ENCODE measurements around the gene STAB2.

STAB2 gene

DNA sequence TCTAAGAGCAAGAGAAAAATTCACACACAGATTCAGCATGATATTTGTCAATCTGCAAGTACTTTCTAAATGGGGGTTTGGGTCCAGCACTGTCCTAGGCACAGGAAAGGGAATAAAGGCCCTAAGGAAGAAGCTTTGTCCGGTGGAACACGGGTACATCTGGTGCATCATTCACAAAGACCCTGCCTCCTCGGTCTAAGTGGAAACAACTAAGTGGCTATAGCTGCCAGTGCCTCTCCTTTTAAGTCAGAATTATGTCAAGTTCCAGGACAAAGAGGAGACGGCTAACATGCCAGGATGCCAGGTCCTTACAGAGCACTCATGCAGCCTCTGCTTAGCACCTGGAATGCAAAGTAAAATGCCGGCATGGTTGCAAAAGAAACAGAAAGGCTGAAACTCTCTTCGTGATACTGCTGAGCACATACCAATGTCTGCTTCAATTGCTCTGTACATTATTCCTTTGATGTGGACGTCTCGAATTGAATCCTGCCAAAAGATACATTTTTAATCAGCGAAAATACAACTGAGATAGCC is 206.5 kb downstream of the STAB2 start:
- no peak overlapping the region for H3K4me3 ChIP-seq (ENCODE audit: low read depth, low read length)
- POLR2A ChIA-PET, result no interaction called here
- TF ChIP-seq CTCF (IDR thresholded peaks at IDR 0.05; ENCODE audit: insufficient read depth, low read length, missing control alignments), result no peak
- no peak for DNase-seq (ENCODE audit: low read depth, low spot score)
- CTCF ChIA-PET, result no interaction called here

DNA sequence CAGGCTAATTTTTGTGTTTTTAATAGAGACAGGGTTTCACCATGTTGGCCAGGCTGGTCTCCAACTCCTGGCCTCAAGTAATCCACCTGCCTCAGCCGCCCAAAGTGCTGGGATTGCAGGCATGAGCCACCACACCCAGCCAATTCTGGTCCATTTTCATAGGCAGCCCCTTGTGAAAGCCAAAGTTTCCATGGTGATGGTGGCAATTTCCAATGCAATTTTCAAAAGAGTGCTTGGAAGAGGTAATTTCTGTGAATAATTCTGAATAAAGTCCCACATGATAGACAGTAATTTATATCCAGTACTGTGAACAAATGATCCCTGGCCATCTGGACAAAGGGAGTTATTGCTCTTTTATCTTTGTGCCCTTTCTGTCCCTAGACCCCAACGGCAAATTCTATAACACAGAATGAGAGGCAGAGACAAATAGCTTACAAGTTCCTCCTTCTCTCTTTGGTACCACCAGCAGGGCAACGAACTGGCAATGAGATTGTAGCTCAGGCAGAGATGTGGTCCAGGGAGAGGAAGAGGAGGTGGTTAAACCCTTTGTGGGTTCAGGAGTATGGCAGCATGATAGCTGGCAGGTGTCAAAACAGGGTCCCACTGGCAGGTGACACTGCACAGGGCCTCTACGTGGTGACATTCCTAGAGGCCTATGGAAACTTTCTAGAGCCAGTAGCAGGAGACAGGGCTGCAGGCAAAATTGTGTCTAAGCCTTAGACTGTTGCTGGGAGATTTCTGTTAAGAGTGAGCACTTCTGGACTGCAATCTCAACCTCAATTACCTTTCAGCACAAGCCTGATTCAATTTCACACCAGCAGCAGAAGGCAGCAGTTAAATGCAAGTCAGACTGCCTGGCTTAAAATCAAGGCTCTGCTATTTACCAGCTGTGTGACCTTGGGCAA is 207.5 kb downstream of the STAB2 start:
- ChIA-PET POLR2A (no interaction called here), CTCF (no interaction called here)
- no peak overlapping the region for H3K4me3 ChIP-seq (ENCODE audit: low read depth, low read length)
- no peak for DNase-seq (ENCODE audit: low read depth, low spot score)
- no peak for TF ChIP-seq CTCF (IDR thresholded peaks at IDR 0.05; ENCODE audit: insufficient read depth, low read length, missing control alignments)

- POLR2A ChIA-PET, result no interaction called here
- DNase-seq (ENCODE audit: low read depth, low spot score), result no peak
- CTCF ChIA-PET, result no interaction called here
- no peak for TF ChIP-seq CTCF (IDR thresholded peaks at IDR 0.05; ENCODE audit: insufficient read depth, low read length, missing control alignments)
- no peak overlapping the region for H3K4me3 ChIP-seq (ENCODE audit: low read depth, low read length)
These were observed 211.5 kb downstream of the STAB2 start for GRCh38 chr12:103798586-103798985.

- ChIA-PET POLR2A (no interaction called here), CTCF (no interaction called here)
- TF ChIP-seq CTCF (IDR thresholded peaks at IDR 0.05; ENCODE audit: insufficient read depth, low read length, missing control alignments), result no peak
- no peak overlapping the region for H3K4me3 ChIP-seq (ENCODE audit: low read depth, low read length)
- DNase-seq (ENCODE audit: low read depth, low spot score), result no peak
These were observed 212.4 kb downstream of the STAB2 start for GRCh38 chr12:103799504-103799856.

- H3K4me3 ChIP-seq (ENCODE audit: low read depth, low read length), result no peak overlapping the region
- TF ChIP-seq CTCF (IDR thresholded peaks at IDR 0.05; ENCODE audit: insufficient read depth, low read length, missing control alignments), result no peak
- CTCF ChIA-PET, result interaction anchor here (0.8 to 1.0 kb wide), 2 partner anchors 14 to 30 kb away, joined by 4 read pairs; no protein-coding TSS in a partner anchor
- DNase-seq (ENCODE audit: low read depth, low spot score), result no peak
- POLR2A ChIA-PET, result no interaction called here
These were observed 213.0 kb downstream of the STAB2 start for GRCh38 chr12:103799857-103800771.

Measured in AG04449 (cell line).